Measurements from ENCODE around the gene AHDC1.

AHDC1 gene

DNA sequence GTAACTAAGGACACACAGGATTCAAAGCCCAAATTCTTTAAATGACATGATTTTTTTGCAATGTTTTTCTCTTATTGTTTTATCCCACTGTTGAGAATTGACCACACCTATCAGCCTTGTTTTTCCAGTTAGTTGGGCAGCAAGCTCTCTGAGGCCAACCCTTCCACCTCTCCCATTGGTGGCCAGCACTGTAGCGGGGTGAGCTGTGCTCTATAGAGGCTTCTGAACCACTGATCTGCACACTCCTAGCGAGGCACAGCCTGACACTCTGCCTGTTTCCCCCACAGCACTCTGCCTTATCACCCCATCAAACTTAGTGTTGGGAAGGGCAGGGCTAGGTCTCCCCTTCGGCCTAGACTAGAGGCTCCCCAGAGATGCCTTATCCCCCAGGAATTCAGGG is 19.5 kb downstream of the AHDC1 start:
- FAIRE-seq (no peak), DNase-seq (ENCODE audit: low spot score) (no peak)

DNA sequence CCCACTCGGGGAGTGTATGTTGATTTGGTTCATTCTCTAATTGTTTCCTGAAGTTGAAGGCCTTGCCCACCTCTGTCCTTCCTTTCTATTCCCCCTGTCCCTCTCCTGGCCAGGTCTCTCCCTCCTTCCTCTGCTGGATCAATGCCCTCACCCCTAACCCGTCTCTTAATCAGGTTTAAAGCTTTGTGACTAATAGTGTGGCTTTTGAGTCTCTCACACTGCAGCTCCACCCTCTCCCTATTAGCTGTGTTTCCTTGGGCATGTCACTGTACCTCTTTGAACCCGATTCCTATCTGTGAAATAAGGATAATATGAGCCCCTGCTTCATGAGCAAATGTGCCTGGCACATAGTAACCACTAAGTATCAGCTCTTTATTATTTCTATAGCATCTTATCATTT is 20.5 kb downstream of the AHDC1 start:
- no peak for FAIRE-seq
- DNase-seq (ENCODE audit: low spot score) = no peak

DNA sequence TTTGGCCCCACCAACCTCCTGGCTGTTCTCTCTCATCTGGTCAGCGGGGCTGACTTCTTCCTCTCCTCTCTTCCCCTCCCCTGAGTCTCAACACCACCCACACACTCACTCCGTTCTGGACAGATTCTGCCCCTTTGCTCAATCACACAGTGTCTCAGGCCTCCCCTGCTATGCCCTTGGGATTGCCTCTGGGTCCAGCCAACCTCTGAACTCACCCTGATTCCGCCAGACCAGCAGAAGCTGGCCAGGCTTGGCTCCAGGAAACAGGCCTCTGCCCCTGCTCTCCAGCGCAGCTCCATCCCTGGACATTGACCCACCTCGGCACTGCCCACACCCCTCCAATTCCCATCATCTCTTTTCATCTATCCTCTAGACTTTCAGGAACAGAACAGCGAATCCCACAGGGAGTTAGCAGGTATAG is 22.1 kb downstream of the AHDC1 start:
- FAIRE-seq = no peak
- DNase-seq (ENCODE audit: low spot score) = no peak

DNA sequence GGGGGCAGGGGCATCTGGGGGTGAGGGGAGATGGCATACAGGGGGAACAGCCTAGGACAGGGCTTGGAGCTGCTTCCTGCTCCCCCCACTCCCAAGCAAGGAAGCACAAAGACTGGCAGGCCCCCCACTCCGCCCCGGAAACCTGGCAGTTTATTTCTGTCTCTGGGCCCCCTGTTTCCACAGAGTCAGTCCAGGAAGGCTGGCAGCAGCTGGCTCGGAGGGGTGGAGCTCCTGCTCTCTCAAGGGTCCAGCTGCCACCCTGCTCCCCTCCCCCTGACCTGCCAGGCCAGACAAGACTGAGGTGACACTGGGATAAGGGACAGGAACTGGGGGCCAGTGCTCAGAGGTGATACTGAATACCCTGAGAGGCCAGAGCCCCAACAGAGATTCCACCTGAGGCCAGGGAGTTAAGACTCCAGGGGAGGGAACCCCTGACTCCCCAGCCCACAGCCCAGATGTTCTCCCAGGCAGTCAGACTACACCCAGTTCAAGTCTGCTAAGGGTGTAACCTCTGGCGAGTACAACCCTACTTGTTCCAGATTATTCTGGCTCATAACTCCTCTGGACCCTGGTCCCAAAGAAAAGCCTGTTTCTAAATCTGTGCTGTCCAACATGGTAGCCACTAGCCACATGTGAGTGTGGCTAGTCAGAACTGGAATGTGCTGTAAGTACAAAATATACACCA is 26.3 kb downstream of the AHDC1 start:
- FAIRE-seq (no peak), DNase-seq (ENCODE audit: low spot score) (no peak)

DNA sequence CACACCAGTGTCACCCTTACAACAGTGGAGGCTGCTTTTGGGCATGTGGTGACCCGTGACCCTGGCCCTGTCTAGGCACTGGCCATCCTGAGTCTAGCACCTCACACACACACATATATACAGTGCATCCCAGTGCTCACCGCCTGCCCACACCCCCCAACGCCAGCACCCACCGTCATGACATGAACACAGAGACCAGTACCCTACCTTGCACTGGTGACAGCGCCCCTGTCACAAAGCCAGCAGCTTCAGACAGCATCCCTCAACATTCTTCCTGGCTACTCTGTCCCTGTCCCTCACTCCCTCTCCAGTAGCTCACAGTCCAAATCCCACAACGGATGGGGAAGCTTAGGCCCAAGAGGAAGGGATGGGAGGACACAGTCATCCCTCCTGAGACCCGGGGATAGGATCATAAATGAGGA is 27.1 kb downstream of the AHDC1 start:
- DNase-seq (ENCODE audit: low spot score) (no peak), FAIRE-seq (no peak)

DNA sequence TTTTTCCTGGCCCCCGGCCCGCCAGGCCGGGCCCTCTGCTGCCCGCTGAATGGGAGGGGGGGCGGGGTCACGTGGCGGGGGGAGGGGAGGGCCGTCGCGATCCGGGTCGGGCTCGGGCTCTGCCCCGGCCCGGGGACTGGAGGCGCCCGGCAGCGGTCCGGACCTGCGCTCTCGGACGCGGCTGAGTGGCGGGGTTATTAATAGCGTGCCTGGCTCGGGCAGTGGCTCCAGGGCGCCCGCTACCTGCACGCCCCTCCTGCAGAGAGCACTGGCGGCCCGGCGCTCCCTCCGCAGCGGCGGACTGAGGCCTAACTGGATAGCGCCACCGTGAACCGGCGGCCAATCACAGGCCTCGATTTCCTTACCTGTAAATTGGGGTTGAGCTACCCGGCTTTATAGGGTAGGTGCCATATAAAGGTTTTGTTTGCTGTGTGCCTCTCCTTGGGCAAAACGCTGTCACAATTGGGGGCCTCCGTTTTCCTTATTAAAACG is 28.1 kb downstream of the AHDC1 start:
- no peak for FAIRE-seq
- no peak for DNase-seq (ENCODE audit: low spot score)

DNA sequence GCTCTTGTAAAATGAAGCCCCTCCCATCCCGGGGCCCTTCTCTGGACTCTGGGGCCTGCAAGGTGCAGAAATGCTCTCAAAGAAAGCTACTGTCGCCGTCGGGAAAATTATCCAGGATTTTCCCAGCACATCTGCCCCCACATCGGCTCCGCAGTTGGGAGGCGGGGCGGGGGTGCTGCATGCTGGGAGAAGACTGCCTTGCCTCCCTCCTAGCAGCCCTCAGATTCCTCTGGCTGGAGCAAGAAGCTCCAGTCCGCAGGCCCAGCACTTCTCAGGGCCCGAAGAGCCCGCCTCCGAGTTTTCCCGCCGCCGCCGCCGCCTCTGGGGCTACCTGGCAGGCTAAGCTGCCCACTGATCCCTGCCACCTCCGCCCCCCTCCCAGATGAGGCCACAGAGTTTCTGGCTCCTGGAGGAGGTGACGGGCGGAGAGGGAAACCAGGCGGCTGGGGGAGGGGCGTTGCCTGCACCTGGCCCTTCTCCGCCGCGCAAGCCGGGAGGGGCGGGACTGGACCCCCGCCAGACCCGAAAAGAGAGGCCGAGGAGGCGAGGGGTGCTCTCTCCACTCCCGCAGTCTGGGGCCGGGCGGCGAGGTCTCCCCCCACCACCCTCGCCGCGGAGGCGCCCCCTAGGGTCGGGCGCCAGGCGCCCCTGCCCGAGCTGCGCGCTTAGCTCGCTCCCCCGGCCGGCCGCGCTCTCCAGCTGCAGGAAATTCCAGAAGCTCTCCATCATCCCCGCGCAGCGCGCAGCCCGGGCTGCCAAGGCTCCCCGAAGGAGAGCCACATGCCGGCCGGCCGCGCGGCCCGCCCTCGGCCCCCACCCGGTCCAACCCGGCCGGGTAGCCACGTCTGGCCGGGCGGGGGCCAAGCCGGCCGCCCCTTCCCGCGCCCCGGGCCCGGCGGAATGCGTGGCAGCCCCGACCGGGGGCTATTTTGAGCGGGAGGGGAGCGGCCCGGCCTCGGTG is 28.8 kb downstream of the AHDC1 start:
- FAIRE-seq (no peak), DNase-seq (ENCODE audit: low spot score) (no peak)

DNA sequence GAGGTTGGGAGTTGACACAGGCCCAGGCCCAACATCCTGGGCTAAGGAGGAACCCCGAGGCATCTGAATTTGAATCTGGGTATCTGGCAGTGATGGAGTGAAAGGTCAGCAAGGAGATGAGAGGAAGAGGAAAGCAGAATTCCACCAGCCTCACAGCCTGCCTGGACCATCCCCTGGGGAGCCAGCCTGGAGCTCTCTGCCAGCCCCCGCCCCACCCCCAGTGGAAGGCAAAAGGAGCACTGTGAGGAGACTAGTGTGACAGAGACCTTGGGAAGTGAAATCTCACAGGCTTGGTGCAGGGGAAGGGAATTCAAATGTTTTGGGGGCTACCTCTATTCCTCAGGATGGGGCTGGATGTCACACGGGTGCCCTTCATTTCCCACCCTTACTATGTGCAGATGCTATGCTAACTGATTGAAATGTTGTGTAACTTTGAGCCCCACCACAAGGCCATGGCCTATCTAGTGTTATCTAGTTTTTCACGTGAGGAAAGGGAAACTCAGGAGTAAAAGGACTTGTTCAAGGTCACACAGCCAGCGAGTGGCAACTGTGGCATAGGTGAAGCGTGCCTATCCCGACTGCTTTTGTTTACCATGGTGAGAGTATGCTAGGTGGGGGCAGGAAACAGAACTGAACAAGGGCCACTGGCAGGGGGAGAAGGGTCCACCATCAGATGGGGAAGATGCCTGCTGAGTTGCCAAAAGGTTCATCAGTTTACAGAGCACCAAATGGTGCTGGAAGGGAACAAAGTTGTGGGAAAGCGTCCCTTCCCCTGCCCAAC is 29.8 kb downstream of the AHDC1 start:
- no peak for DNase-seq (ENCODE audit: low spot score)
- FAIRE-seq = no peak

DNA sequence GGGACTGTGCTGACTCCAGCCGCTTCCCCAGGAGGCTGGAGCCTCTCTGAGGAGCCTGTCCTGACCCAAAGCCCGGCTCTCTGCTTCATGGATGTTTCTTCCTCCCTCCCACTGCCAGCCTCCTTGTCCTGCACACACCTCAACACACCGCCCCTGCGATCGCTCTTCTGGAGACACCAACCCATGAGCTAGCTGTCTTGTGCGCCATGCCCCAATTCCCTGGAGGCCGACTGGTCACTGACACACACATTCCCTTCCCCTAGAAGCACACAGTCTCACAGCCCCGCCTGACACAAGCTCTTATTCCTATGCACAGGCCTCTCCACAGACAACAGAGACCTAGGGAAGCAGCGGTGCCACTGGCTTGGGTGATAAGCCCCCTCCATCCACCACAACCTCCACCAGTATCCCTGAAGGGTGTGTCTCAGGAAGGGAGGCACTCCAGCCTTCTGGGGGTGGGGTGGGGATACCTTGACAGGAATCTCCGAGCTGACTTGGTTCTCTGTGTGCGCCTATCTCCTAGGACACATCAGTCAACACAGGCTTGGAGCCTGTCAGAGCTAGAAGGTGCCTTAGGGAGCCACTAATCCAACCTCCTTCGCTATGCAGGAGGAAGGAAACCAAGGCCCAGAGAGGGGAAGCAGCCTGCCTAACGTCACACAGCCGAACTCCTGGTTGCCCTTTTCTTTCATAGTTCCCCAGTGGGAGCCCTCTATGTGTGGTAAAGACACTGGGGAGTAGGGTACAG is 31.1 kb downstream of the AHDC1 start:
- DNase-seq (ENCODE audit: low spot score) = no peak
- no peak for FAIRE-seq

DNA sequence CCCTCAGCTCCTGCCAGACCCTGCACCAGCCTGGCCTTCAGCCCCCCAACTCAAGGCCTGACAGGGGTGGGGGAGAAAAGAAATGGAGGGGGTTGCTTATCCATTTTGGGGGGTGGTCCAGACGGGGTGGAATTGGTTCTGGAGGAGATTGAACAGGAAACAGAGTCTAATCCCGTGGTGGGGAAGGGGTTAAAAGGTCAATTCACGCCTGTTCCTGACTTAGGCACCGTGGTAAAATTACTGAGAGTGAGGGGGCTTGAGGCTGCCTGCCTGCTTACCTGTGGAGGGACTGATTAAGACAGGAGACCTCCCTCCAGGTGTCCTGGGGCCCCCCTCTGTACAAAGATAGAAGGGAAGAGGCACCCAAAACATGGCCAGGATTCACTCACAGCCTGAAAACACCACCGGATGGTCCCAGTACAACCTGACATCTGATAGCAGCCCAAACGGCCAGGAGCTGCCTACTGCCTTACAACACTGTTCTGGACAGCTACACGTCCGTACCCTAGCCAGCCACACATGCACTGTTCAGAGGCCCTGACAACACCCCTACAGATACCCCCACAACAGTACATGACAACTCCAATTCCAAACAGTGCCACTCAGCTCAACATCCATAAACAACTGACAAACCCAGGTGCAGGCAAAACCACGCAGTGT is 31.8 kb downstream of the AHDC1 start:
- DNase-seq (ENCODE audit: low spot score) (no peak), FAIRE-seq (no peak)

DNA sequence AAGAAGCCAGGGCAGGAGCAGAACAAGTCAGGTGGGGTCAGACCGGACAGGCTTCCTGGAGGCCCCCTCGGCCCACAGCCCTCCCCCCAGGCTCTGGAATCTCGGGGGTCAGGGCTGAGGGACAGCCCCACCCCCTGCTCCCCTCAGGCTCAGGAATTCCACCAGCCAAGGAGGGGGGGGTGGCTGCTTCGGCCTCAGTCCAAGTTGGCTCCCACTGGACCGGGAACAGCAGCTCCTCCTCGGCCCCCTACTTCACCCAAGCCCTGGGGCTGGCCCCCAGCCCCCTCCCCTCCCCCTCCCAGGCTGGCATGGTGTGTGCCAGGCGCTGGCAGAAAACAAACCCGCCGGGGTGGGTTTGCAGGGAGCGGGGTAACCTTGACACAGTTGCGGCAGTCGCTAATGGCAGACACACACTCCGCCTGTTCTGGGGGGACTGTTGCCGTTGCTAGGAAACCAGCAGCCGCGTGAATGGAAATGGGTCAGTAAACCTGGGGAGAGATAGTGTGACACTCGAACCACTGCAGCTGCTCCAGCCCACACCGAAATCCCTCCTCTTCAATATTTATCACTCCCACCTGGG is 32.4 kb downstream of the AHDC1 start:
- DNase-seq (ENCODE audit: low spot score) = no peak
- no peak for FAIRE-seq

DNA sequence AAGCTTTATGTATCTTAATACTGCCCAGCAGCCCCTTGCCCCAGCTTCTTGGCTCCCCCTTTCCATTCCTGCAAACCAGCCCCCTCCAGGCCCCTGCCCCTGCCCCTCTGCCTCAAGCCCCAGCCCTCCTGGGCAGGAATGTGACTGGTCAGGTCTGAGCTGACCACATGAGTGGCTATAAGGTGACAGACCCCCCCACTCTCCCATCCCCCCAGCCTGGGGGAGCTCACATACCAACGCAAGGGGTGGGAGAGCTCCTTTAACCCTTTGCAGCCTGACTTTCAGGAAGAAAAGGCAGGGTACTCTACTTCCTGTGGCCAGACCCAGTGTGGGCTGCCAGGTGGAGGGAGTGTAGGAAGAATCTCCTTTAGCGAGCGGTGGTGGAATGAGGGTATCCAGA is 33.2 kb downstream of the AHDC1 start:
- FAIRE-seq (no peak), DNase-seq (ENCODE audit: low spot score) (no peak)

DNA sequence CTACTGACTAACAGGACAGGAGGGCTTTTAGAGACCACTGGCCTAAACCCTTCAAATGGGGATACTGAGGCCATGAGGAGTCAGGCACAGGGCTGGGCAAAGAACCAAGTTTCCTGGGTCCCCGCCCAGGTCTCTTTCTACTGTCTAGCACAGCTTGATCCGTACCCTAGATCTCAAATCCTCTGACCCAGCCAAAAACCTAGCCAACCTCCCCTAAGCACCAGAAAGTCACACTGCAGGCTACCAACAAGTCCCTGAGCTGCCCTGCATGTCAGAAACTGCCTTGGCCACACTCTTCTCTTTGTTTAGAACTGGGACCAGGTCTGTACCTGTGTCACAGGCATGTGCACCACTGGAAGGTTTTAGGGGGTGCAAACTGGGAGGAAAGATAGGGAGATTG is 33.6 kb downstream of the AHDC1 start:
- no peak for FAIRE-seq
- DNase-seq (ENCODE audit: low spot score) = no peak

DNA sequence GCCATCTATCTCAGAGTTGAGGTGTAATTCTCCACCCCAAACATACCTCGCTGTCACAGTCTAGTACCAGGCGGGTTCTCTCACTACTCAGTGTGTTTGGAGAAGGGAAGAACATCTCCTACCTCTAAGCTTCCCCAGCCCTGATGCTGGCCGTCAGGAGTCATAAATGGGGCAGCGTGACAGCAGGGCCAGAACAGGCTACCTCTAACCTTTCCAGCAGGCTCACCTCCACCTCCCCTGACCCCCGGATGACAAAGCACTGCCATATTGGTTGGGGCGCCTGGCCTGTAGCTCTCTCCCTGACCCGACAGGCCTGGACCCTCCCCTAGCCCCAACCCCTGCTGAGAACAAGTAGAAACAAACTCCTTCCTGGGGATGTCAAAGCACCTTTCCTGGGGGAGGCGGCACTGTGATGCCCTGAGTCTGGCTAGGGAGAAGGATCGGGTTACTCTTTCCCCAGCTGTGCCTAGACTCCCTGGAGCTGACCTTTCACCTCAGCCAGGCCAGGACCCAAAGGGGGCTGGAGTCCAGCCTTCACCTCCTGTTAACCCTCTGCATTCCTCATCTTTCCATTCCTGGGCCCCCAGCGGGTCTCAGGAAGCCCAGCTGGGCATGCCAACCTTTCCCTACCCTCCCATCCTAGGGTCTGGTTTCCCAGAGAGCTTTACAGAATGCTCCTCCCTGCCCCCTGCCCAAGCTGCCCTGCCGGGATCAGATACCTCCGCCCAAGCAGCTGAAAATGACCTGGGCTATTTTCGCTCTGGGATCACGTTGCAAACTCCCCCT is 34.2 kb downstream of the AHDC1 start:
- DNase-seq (ENCODE audit: low spot score) (no peak), FAIRE-seq (no peak)

DNA sequence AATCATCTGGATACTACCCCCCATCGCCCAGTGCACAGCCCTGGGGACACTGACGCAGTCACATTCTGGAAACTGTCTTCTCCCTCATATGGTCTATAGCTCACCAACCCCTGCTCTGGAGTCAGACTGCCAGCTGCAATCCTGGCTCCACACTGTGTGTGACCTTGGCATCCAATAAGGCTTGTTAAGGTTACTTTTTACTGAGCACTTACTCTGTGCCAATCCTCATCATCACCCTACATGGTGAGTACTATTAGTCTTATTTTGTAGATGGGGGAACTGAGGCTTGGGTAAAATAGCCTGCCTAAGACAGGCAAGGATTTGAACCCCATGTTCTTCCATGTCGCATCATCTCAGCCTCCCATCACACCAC is 34.9 kb downstream of the AHDC1 start:
- FAIRE-seq (no peak), DNase-seq (ENCODE audit: low spot score) (no peak)

DNA sequence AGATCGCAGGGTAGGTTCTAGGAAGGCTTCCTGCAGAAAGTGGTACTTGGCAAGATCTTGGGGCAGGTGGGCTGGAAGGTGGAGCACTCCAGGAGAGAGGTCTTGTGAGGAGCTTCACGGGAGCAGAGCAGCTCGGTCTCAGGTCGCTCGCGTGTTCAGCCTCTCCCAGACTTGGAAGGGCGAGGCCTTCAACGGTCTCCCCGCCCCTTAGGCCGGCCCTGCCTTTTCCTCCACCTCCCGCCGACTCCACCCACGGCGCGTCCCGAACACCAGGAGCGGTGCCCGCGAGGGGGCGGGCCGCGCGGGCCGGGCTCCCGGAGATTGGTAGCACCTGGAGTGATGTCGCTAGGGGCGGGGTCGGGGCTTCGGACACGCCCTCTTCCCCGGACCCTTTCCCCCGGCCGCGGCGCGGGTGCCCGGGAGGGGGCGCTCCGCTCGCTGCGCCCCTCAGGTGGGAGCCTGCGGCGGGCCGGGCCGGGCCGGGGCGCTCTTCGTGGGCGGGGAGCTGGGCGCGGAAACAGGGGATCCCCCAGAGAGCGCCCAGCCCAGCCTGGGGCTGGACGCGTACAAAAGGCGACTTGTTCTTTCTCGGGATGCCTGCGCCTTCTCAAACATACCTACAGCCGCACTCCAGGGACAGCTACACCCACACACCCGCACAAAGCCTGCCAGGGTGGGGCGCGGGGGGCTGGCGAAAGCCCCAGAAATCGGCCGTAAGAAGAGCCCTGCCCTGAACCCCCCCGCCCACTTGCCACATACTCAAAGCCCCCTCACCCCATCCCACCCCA is 35.5 kb downstream of the AHDC1 start:
- FAIRE-seq (peak; percentile 21), DNase-seq (ENCODE audit: low spot score) (peak; percentile 83)

DNA sequence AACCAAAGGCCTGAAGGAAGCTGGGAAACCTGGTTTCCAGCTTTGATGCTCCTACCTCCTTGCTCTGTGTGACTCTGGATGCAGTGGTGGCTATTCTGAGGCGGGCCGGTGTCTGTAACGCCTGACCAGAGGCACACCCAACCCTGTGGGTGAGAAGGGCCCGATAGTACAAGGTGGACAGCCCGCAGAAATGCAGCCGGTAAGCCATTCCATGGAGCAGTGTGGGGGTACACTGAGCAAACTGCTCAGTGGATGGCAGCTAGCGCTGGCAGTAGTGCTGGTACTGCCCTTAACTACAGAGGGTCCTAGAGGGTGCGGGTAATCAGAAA is 36.0 kb downstream of the AHDC1 start:
- DNase-seq (ENCODE audit: low spot score) (no peak), FAIRE-seq (no peak)

DNA sequence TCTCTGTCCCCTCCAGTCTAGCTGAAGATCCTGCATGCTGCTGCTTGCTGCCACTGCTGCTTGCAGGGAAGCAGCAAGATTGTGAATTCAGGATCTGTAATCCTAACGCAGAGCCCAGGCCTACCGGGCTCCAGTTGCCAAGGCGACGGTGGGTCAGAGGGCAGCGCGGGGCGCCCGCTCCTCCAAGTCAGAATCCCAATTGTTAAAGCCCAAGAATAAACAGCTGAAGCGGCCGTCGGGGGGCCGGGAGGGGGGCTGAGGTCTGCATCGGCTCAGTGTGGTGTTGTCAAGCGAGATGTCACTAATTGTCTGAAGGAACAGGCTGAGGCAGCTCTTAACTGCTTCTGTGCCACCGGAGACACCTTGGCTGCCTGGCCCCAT is 36.8 kb downstream of the AHDC1 start:
- DNase-seq (ENCODE audit: low spot score) (no peak), FAIRE-seq (no peak)
